ENCODE data around the gene AK3.

- TF ChIP-seq, protein P1, sequence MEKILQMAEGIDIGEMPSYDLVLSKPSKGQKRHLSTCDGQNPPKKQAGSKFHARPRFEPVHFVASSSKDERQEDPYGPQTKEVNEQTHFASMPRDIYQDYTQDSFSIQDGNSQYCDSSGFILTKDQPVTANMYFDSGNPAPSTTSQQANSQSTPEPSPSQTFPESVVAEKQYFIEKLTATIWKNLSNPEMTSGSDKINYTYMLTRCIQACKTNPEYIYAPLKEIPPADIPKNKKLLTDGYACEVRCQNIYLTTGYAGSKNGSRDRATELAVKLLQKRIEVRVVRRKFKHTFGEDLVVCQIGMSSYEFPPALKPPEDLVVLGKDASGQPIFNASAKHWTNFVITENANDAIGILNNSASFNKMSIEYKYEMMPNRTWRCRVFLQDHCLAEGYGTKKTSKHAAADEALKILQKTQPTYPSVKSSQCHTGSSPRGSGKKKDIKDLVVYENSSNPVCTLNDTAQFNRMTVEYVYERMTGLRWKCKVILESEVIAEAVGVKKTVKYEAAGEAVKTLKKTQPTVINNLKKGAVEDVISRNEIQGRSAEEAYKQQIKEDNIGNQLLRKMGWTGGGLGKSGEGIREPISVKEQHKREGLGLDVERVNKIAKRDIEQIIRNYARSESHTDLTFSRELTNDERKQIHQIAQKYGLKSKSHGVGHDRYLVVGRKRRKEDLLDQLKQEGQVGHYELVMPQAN (conservative IDR thresholded peaks at IDR 0.05): no peak
- TF ChIP-seq USF1 (IDR thresholded peaks at IDR 0.05; ENCODE audit: borderline replicate concordance, extremely low read length, insufficient read depth, low read depth, low read length): no peak
- TF ChIP-seq, protein P2, sequence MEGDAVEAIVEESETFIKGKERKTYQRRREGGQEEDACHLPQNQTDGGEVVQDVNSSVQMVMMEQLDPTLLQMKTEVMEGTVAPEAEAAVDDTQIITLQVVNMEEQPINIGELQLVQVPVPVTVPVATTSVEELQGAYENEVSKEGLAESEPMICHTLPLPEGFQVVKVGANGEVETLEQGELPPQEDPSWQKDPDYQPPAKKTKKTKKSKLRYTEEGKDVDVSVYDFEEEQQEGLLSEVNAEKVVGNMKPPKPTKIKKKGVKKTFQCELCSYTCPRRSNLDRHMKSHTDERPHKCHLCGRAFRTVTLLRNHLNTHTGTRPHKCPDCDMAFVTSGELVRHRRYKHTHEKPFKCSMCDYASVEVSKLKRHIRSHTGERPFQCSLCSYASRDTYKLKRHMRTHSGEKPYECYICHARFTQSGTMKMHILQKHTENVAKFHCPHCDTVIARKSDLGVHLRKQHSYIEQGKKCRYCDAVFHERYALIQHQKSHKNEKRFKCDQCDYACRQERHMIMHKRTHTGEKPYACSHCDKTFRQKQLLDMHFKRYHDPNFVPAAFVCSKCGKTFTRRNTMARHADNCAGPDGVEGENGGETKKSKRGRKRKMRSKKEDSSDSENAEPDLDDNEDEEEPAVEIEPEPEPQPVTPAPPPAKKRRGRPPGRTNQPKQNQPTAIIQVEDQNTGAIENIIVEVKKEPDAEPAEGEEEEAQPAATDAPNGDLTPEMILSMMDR (IDR thresholded peaks at IDR 0.05 in 2 of 3, conservative IDR thresholded peaks at IDR 0.05 in 1 of 3; ENCODE audit: control insufficient read depth in 2 of 3, extremely low read depth in 1 of 3, insufficient read depth in 1 of 3, low read depth in 3 of 3, low read length in 3 of 3): no peak
- TF ChIP-seq POLR2AphosphoS5 (IDR thresholded peaks at IDR 0.05; ENCODE audit: low read length): no peak
Observed at GRCh38 chr9:4764033-4764432, 23.0 kb upstream of the AK3 start.
